ENCODE results near the gene DGKQ.

DGKQ gene

DNA sequence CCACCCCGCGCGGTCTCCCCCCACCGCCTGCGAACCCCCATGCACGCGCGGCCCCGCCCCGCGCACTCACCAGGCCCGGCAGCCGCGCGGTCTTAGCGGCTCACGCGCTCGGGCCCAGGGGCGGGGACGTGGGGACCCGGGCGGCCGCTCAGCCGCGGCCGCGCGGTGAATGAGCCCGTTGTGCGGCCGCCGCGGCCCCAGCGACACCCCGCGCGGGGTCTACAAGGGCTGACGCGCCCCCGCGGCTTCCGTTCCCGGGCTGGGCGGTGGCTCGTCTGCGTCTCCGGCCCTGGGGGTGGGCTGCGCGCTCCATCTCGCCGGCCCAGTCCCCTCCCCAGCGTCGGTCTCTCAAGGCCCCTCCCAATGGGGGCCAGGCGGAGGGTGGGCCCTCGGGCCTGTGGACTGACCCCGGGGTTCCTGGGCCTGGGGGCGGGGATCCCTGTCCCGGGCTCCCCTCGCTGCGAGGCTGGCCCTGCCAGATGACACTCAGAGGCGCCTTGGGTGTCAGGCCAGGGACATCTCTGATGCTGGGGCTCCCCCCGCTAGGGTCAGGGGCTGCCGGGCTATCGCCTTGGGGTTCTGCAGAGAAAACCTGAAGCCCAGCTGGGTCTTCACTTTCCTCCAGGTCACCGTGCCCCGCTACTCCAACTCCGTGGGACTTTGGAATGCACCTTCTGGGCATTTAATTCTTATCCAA lies 24.2 kb upstream of the DGKQ start:
- no peak for DNase-seq (ENCODE audit: low read depth, low spot score)
- TF ChIP-seq, protein P1, sequence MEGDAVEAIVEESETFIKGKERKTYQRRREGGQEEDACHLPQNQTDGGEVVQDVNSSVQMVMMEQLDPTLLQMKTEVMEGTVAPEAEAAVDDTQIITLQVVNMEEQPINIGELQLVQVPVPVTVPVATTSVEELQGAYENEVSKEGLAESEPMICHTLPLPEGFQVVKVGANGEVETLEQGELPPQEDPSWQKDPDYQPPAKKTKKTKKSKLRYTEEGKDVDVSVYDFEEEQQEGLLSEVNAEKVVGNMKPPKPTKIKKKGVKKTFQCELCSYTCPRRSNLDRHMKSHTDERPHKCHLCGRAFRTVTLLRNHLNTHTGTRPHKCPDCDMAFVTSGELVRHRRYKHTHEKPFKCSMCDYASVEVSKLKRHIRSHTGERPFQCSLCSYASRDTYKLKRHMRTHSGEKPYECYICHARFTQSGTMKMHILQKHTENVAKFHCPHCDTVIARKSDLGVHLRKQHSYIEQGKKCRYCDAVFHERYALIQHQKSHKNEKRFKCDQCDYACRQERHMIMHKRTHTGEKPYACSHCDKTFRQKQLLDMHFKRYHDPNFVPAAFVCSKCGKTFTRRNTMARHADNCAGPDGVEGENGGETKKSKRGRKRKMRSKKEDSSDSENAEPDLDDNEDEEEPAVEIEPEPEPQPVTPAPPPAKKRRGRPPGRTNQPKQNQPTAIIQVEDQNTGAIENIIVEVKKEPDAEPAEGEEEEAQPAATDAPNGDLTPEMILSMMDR (IDR thresholded peaks at IDR 0.05; ENCODE audit: insufficient read depth, low read length, missing control alignments): no peak
- CTCF ChIA-PET: interaction anchor here (1.1 to 2.2 kb wide), 2 partner anchors 10 to 255 kb away, joined by 3 to 8 read pairs; partner anchors contain the start of gene IDUA
- peak overlapping the region; percentile 12; the same call in 1 of the 2 replicates for H3K4me3 ChIP-seq (ENCODE audit: low read depth, low read length)
- POLR2A ChIA-PET: no interaction called here

DNA sequence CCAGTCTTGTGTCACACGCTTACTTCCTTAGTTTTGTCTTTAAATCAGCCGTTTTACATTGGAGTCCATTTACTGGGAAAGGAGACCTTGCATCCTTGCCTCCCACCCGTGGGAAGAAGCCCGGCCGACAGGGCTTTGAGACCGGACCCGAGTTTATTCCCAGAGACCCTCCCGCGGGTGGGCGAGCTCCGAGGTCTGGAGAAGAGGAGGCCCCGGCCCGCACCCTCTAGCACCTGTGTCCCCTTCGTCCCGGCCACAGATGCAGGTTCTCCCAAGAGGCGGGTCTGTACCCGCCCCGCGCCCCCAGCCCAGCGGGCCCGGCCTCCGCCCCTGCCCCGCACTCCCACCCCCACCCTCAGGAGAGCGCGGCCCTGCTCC lies 23.6 kb upstream of the DGKQ start:
- no peak overlapping the region for H3K4me3 ChIP-seq (ENCODE audit: low read depth, low read length)
- POLR2A ChIA-PET: no interaction called here
- CTCF ChIA-PET: no interaction called here
- TF ChIP-seq, protein P1 (IDR thresholded peaks at IDR 0.05; ENCODE audit: insufficient read depth, low read length, missing control alignments): no peak
- no peak for DNase-seq (ENCODE audit: low read depth, low spot score)

DNA sequence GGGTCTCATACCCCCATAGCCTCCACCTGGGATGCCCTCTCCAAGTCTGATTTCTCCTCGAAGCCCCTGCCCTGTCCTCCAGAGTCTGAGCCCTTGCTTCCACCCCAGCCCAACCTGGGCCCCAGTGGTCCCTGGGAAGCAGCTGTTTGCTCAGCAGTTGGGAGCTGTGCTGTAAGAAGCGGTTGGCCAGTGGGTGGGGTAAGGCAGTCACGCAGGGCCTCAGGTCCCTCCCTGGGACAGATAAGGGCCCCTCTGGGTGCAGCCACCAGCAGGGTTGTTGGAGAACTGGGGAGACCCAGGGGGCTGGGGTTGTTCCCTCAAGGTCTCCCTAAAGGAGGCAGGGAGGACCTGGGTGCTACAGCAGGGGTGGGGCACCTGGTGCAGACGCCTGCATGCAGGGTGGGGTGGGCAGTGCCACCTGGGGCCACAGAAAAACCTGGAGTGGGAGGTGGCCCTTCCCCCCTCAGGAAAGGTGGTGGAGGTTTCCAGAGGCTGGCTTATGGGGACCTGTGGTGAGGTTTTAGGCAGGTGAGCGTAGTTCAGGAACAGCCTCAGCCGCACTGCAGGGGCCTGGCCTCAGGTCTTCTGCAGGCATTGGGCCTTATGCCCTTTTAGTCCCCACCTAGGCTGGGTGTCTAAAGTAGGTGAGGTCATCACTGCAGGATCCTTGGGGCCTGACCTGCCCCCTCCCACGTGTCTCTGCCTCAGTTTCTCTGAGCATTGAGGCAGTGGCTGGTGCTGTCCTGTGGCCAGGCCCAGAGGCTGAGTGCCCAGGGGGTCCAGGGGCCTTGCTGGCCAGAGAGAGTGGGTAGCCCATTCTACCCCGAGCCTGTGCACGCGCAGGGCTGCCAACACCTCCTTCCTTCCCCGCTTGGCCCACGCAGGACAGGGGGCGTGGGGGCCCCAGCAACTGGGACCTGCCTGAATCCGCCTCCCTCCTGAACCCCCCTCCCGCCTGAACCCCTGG lies 22.9 kb upstream of the DGKQ start:
- TF ChIP-seq, protein P1 (IDR thresholded peaks at IDR 0.05; ENCODE audit: insufficient read depth, low read length, missing control alignments): no peak
- DNase-seq (ENCODE audit: low read depth, low spot score): no peak
- ChIA-PET CTCF (no interaction called here), POLR2A (no interaction called here)
- H3K4me3 ChIP-seq (ENCODE audit: low read depth, low read length): no peak overlapping the region

DNA sequence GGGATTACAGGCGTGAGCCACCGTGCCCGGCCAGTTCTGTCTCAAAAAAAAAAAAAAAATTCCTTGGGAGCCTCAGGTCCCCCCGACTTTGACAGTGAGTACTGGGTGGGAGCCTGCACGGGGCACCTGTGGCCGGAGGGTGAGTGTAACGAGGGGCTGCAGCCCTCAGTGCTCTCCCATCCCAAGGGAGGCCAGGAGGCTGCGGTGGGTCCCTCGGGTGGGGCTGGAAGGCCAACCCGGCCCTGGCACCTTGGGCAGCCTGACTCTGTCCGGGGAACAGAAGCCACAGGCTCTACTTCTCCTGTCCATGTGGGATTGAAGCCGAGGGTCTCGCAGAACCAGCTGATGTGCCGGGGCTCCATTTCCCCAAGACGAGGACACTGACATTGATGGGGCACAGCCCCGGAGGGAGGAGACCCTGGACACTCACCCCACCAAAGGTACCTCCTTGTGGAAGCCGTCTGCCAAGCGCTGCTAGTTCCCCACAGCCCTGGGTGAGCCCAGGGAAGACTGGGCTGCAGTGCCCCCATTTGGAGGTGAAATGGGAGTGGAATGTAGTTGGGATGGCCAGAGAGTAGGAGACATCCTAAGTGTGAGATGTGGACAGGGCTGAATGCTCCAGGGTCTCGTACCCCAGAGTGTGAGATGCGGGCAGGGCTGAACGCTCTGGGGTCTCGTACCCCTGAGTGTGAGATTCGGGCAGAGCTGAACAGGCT lies 22.1 kb upstream of the DGKQ start:
- H3K4me3 ChIP-seq (ENCODE audit: low read depth, low read length): no peak overlapping the region
- ChIA-PET CTCF (no interaction called here), POLR2A (no interaction called here)

DNA sequence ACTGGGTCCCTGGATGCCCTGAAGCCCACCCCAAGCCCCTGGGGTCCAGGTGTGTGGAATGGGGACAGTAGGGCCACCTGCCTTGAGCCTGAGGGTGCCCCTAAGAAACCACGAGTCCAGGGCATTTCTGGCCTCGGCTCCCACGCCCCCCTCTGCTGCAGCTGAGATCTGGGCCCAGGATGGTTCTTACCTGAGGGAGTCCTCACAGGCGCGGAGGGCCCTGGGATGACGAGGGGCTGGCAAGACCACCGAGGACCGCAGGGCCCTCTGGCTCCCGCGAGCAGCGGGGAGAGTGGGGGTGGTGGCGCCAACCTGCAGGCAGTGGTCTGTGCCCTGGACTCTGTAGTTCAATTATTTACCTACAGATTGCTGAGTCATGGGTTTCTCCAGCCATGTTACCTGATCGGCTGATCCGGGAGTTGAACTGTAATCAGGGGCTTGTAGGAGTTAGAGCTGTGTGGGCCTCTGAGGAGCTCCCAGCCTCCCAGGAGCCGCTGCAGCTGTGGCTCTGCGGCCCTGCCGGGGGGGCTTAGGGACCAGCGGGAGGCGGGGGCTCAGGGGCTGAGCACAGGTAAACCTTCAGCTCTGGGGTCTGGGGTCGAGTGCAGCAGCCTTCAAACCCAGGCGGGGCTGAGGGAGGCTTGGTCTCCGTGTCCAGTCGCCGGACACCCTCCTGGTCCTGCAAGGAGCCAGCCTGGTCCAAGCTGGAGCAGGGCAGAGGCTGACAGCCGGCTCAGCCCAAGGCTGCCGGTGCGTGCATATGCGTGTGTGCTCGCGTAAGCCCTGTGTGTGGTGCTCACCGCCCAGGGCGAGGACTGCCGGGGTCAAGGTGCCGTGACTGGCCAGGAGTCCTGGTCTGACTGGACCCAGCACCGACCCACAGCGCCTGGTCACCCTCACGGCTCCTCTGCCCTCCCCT lies 20.0 kb upstream of the DGKQ start, which contains the start of gene SLC26A1:
Gene SLC26A1, minus strand, starts transcription at position 294 of the 919 bp plus-strand sequence. CDS start 1,701 bp downstream, outside the sequence.
- ChIA-PET POLR2A (no interaction called here), CTCF (interaction anchor here (1.0 to 1.2 kb wide), 2 partner anchors 17 to 117 kb away, joined by 3 read pairs; no protein-coding TSS in a partner anchor)
- no peak for DNase-seq (ENCODE audit: low read depth, low spot score)
- TF ChIP-seq, protein P1 (IDR thresholded peaks at IDR 0.05; ENCODE audit: insufficient read depth, low read length, missing control alignments): no peak
- H3K4me3 ChIP-seq (ENCODE audit: low read depth, low read length): no peak within 1 kb of the TSS

More for the DNA sequence above, 22.1 kb upstream of the DGKQ start:
- no peak for DNase-seq (ENCODE audit: low read depth, low spot score)
- TF ChIP-seq, protein P1 (IDR thresholded peaks at IDR 0.05; ENCODE audit: insufficient read depth, low read length, missing control alignments): no peak

All from AG04449 (cell line).